GM12878 (cell line): ENCODE measurements around the gene GIMAP6. TPM values are rescaled to one million over a fixed set of nuclear protein-coding genes. Genes with fewer than 3 reads are reported as not detected.

Experiments used
- ATF2 ChIP-seq: IDR thresholded peaks from 2 replicates; pipeline ENCODE4 v1.6.1; 2012; ENCODE audit warnings: low read length, inconsistent platforms
- CBFB ChIP-seq: IDR thresholded peaks from 2 replicates; pipeline ENCODE4 v1.6.1; 2016; ENCODE audit warnings: antibody characterized with exemption, low read depth
- CBX5 ChIP-seq: sonication (generic); IDR thresholded peaks from 2 replicates; pipeline ENCODE4 v1.6.1; 2016; ENCODE audit warnings: low read depth, moderate library complexity, mild to moderate bottlenecking, inconsistent platforms
- CUX1 ChIP-seq: IDR thresholded peaks from 2 replicates; pipeline ENCODE4 v1.6.1; 2012; ENCODE audit warnings: improper control_type of control experiment, low read depth, low read length; ENCODE audit not compliant: insufficient replicate concordance
- ESRRA ChIP-seq: IDR thresholded peaks from 2 replicates; pipeline ENCODE4 v1.6.1; 2012; ENCODE audit warnings: mild to moderate bottlenecking, low read length, improper control_type of control experiment
- FOS ChIP-seq: IDR thresholded peaks from 3 replicates; pipeline ENCODE4 v1.6.1; 2011; ENCODE audit warnings: borderline replicate concordance; ENCODE audit not compliant: insufficient read length; ENCODE audit errors: extremely low read depth
- HCFC1 ChIP-seq: fragments of 150-350 bp; IDR thresholded peaks from 2 replicates; pipeline ENCODE4 v1.6.1; 2014; ENCODE audit warnings: low read length
- HDAC6 ChIP-seq: fragments of 200-600 bp; sonication (generic); IDR thresholded peaks from one replicate; pipeline ENCODE4 v1.8.0; 2017; ENCODE audit warnings: antibody characterized with exemption; ENCODE audit not compliant: unreplicated experiment
- IRF3 ChIP-seq: fragments of 450-650 bp; IDR thresholded peaks from 2 replicates; pipeline ENCODE4 v1.6.1; 2014; ENCODE audit warnings: mild to moderate bottlenecking
- KDM1A ChIP-seq: fragments of 200-600 bp; sonication (generic); IDR thresholded peaks from 2 replicates; pipeline ENCODE4 v1.6.1; 2016; ENCODE audit warnings: borderline replicate concordance
- NBN ChIP-seq: fragments of 450-650 bp; IDR thresholded peaks from 2 replicates; pipeline ENCODE4 v1.6.1; 2016
- PBX3 ChIP-seq: IDR thresholded peaks from 2 replicates; pipeline ENCODE4 v1.6.1; 2011; ENCODE audit warnings: mild to moderate bottlenecking, low read depth, low read length, moderate library complexity; ENCODE audit not compliant: insufficient replicate concordance
- RBBP5 ChIP-seq: fragments of 200-600 bp; sonication (generic); conservative IDR thresholded peaks from 2 replicates; pipeline ENCODE4 v1.6.1; 2016
- RELA ChIP-seq: fragments of 450-650 bp; IDR thresholded peaks from 2 replicates; pipeline ENCODE4 v1.8.0; 2014; ENCODE audit warnings: borderline replicate concordance; ENCODE audit not compliant: partially characterized antibody
- RELB ChIP-seq: fragments of 450-650 bp; IDR thresholded peaks from 2 replicates; pipeline ENCODE4 v1.6.1; 2017; ENCODE audit warnings: low read depth, mild to moderate bottlenecking, moderate library complexity
- RUNX3 ChIP-seq: IDR thresholded peaks from 2 replicates; pipeline ENCODE4 v1.6.1; 2012; ENCODE audit warnings: low read length, inconsistent platforms
- ZBTB11 ChIP-seq: fragments of 450-650 bp; formaldehyde crosslinking; IDR thresholded peaks from 2 replicates; pipeline ENCODE4 v1.5.0; 2022; ENCODE audit warnings: mild to moderate bottlenecking, missing genetic modification characterization
- polyA plus RNA-seq, 11 experiments: library from polyadenylated mRNA; depleted of rRNA in 4 of 11; unstranded in 6 of 11; stranded (reverse) in 5 of 11; fragments of >200 nt; fragmentation: Nextera tagmentation in 4 of 11; fragmentation: Illumina TruSeq in 1 of 11; extraction: Ambion mirVana in 4 of 11; extraction: Trizol in 1 of 11; gene quantifications; 1 replicate in 1 of 11; 2 replicates in 10 of 11; pipeline versions ENCODE4 v1.2.1 to v1.2.3, GENCODE V29; 2011 to 2016; ENCODE audit warnings: inconsistent platforms in 2 of 11, missing spikeins in 2 of 11, low read depth in 1 of 11
- total RNA-seq, 4 experiments: library from RNA; depleted of rRNA in 3 of 4; stranded (reverse); fragments of >200 nt in 3 of 4; fragmentation: Illumina TruSeq in 1 of 4; extraction: Trizol in 1 of 4; gene quantifications; 2 replicates each; pipeline versions ENCODE4 v1.2.1 to v1.2.3, GENCODE V29; 2013 to 2021

GIMAP6 gene
- total and polyA plus RNA-seq, 10 of the 15 experiments (the other 5 are each of a cell fraction or from before 2014, with no cell fraction given): 6.2 to 49.2 (median 35.4) TPM

GRCh38 chr7:150668472-150668911 lies 36.3 kb upstream of the GIMAP6 start (continued):
- TF ChIP-seq ATF2 (peak; percentile 99), RELB (peak; percentile 92), RBBP5 (no peak), FOS (no peak), HCFC1 (no peak), CUX1 (peak; percentile 98), RELA (no peak), PBX3 (no peak), NBN (peak; percentile 85), CBFB (peak; percentile 57; the same call in 1 of the 2 replicates), IRF3 (no peak), ZBTB11 (CRISPR knock-in tag) (no peak), ESRRA (no peak), KDM1A (no peak), HDAC6 (no peak), RUNX3 (peak; percentile 96), CBX5 (peak; percentile 95)
